SU-DHL-6 (cell line): ENCODE measurements around the gene LASP1.
A peak's percentile ranks its signal among the peaks of the same experiment; 100 is the strongest.

Experiments used
- H2AFZ ChIP-seq: fragments of 200-600 bp; sonication (generic); 2 replicates; pipeline ENCODE4 v1.6.1; 2014; ENCODE audit warnings: low read depth, mild to moderate bottlenecking, moderate library complexity, mixed read lengths, antibody characterized with exemption, low read length; ENCODE audit not compliant: severe bottlenecking
- H3F3A ChIP-seq: fragments of 200-600 bp; shearing (Covaris generic); 2 replicates; pipeline ENCODE4 v1.6.0; 2016; ENCODE audit warnings: antibody characterized with exemption, mild to moderate bottlenecking; ENCODE audit not compliant: insufficient read depth
- H3K27ac ChIP-seq: fragments of 200-600 bp; sonication (generic); 2 replicates; pipeline ENCODE4 v1.5.1; 2016; ENCODE audit warnings: low read depth, mild to moderate bottlenecking, low read length, moderate library complexity, mixed read lengths
- H3K27me3 ChIP-seq: fragments of 200-600 bp; sonication (generic), shearing (Covaris generic); 2 replicates; pipeline ENCODE4 v1.6.0; 2014; ENCODE audit warnings: mild to moderate bottlenecking, low read length
- H3K36me3 ChIP-seq: fragments of 200-600 bp; sonication (generic); 2 replicates; pipeline ENCODE4 v1.6.1; 2014; ENCODE audit warnings: mild to moderate bottlenecking, low read length, mixed read lengths
- H3K4me2 ChIP-seq: fragments of 300-600, 200-600 bp; shearing (Covaris generic), sonication (generic); 2 replicates; pipeline ENCODE4 v1.6.0; 2014; ENCODE audit warnings: low read length, low read depth, mild to moderate bottlenecking; ENCODE audit not compliant: poor library complexity, severe bottlenecking
- H3K4me3 ChIP-seq: fragments of 200-600 bp; sonication (generic); 2 replicates; pipeline ENCODE4 v1.5.1; 2014; ENCODE audit warnings: antibody characterized with exemption, low read length, mild to moderate bottlenecking, mixed read lengths; ENCODE audit not compliant: insufficient read depth, poor library complexity, severe bottlenecking
- H3K79me2 ChIP-seq: fragments of 200-600 bp; sonication (generic); 2 replicates; pipeline ENCODE4 v1.6.1; 2014; ENCODE audit warnings: mild to moderate bottlenecking, low read length, moderate library complexity; ENCODE audit not compliant: insufficient read depth
- H3K9ac ChIP-seq: fragments of 200-600 bp; sonication (generic); 2 replicates; pipeline ENCODE4 v1.7.0; 2014; ENCODE audit warnings: mild to moderate bottlenecking, low read length
- H3K9me2 ChIP-seq: fragments of 200-600 bp; sonication (generic); replicated peaks from 2 replicates; pipeline ENCODE4 v1.6.1; 2014; ENCODE audit warnings: low read length; ENCODE audit not compliant: insufficient read depth
- H3K9me3 ChIP-seq: fragments of 200-600 bp; sonication (generic); 2 replicates; pipeline ENCODE4 v1.6.1; 2014; ENCODE audit warnings: low read length, mixed read lengths; ENCODE audit not compliant: insufficient read depth
- H4K20me1 ChIP-seq: fragments of 200-600 bp; sonication (generic); 2 replicates; pipeline ENCODE4 v1.6.1; 2014; ENCODE audit warnings: low read depth, mild to moderate bottlenecking, antibody characterized with exemption, low read length, moderate library complexity, mixed read lengths
- CTCF ChIP-seq: fragments of 200-600 bp; sonication (generic); IDR thresholded peaks from one replicate; pipeline ENCODE4 v1.5.1; 2017; ENCODE audit warnings: antibody characterized with exemption, mild to moderate bottlenecking, low read length, moderate library complexity; ENCODE audit not compliant: insufficient read depth, poor library complexity, severe bottlenecking
- EZH2phosphoT487 ChIP-seq: fragments of 200-600 bp; sonication (generic), shearing (Covaris generic); conservative IDR thresholded peaks from 2 replicates; pipeline ENCODE4 v1.6.1; 2018; ENCODE audit warnings: mild to moderate bottlenecking, antibody characterized with exemption, low read length, moderate library complexity, mixed read lengths

Gene LASP1

GRCh38 chr17:38959508-38959907, 89.7 kb downstream of the LASP1 start:
- no peak overlapping the region for H2AFZ ChIP-seq
- H3K4me3 ChIP-seq, result no peak overlapping the region
- H4K20me1 ChIP-seq, result no peaks in the 10 kb centered on the region
- H3K9me3 ChIP-seq, result no peaks in the 10 kb centered on the region
- no peaks in the 10 kb centered on the region for H3K79me2 ChIP-seq
- no peak overlapping the region for H3K27ac ChIP-seq
- no peaks in the 10 kb centered on the region for H3K36me3 ChIP-seq
- no peaks in the 10 kb centered on the region for H3K27me3 ChIP-seq
- no peaks in the 10 kb centered on the region for H3K9me2 ChIP-seq
- H3F3A ChIP-seq, result no peaks in the 10 kb centered on the region; the same call in 1 of the 2 replicates
- no peak overlapping the region for H3K4me2 ChIP-seq
- H3K9ac ChIP-seq, result no peak overlapping the region
- TF ChIP-seq CTCF (no peak), EZH2phosphoT487 (no peak)

GRCh38 chr17:38960402-38960801, 90.5 kb downstream of the LASP1 start:
- Histone ChIP-seq H3K9ac (no peak overlapping the region), H2AFZ (no peak overlapping the region)
- TF ChIP-seq EZH2phosphoT487 (no peak), CTCF (no peak)

GRCh38 chr17:38961413-38961812, 91.6 kb downstream of the LASP1 start:
- Histone ChIP-seq H3K27ac (no peak overlapping the region), H3K79me2 (no peaks in the 10 kb centered on the region), H4K20me1 (no peaks in the 10 kb centered on the region), H3K9me3 (no peaks in the 10 kb centered on the region), H3K36me3 (no peaks in the 10 kb centered on the region), H3K9me2 (no peaks in the 10 kb centered on the region), H3K27me3 (no peaks in the 10 kb centered on the region), H3F3A (peaks cover 2% of the 10 kb centered on the region; the same call in 1 of the 2 replicates), H3K9ac (no peak overlapping the region), H3K4me2 (no peak overlapping the region), H3K4me3 (no peak overlapping the region), H2AFZ (no peak overlapping the region)
- TF ChIP-seq EZH2phosphoT487, result no peak
- TF ChIP-seq CTCF, result no peak

More at GRCh38 chr17:38960402-38960801, 90.5 kb downstream of the LASP1 start:
- Histone ChIP-seq H3K9me2 (no peaks in the 10 kb centered on the region), H3K36me3 (no peaks in the 10 kb centered on the region), H4K20me1 (no peaks in the 10 kb centered on the region), H3K4me2 (peak overlapping the region; percentile 25), H3K9me3 (no peaks in the 10 kb centered on the region), H3K4me3 (no peak overlapping the region), H3K27ac (no peak overlapping the region), H3K79me2 (no peaks in the 10 kb centered on the region), H3F3A (peaks cover 2% of the 10 kb centered on the region; the same call in 1 of the 2 replicates), H3K27me3 (no peaks in the 10 kb centered on the region)
